GM19043 (cell line): ENCODE measurements around the gene SMIM12.
A peak's percentile ranks its signal among the peaks of the same experiment; 100 is the strongest.

Source experiments
- ATAC-seq: cut with Tn5 transposase; IDR thresholded peaks from one replicate; pipeline ENCODE4 v1.9.1; 2021; ENCODE audit warnings: low read depth; ENCODE audit not compliant: unreplicated experiment

Gene SMIM12

DNA sequence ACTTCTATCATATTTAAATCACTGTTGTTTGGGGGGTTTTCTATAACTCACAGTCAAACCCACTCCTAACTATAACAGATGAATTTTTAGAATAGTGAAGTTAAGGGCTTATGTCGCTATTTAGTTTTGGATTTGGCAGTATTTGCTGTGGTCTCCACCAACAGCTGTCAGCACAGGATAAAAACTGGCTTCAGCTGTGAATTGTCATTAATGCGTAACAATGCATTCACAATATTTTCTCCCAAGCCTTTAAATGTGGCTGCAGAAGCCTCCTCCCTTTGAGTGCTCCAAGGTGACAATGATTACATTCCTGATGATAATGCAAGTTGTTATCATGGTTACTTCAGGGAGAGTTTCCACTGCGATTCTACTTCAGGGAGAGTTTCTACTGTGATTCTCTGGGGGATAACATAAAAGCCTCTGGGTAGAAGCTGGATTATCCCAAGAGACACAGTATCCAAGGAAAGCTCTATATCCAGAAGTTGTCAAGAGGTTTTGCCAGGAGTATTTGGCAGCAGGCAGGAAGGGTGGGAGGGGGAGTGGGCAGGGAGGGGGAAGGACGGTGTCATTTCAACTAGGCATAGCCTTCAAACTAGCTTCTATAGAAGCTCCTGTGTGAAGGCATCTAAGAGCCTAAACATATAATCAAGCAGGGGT, 14.9 kb upstream of the SMIM12 start:
- no peak for ATAC-seq

DNA sequence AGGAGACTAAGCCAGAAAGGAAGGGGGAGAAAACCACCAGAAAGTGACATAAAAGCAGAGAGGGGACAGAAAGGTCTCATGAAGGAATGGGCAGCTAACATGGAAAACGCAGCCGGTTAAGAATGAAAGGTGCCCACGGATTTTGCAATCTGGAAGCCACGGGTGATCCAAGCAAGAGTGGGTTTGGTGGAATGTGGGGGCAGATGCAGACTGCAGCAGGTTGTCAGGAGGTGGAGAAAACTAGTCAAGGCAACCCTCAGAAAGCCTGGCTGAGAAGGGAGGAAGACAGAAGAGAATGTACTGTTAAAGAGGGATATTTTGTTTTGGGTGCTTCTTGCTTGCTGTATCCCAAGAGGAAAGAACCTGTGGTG, 12.6 kb upstream of the SMIM12 start:
- ATAC-seq: no peak

DNA sequence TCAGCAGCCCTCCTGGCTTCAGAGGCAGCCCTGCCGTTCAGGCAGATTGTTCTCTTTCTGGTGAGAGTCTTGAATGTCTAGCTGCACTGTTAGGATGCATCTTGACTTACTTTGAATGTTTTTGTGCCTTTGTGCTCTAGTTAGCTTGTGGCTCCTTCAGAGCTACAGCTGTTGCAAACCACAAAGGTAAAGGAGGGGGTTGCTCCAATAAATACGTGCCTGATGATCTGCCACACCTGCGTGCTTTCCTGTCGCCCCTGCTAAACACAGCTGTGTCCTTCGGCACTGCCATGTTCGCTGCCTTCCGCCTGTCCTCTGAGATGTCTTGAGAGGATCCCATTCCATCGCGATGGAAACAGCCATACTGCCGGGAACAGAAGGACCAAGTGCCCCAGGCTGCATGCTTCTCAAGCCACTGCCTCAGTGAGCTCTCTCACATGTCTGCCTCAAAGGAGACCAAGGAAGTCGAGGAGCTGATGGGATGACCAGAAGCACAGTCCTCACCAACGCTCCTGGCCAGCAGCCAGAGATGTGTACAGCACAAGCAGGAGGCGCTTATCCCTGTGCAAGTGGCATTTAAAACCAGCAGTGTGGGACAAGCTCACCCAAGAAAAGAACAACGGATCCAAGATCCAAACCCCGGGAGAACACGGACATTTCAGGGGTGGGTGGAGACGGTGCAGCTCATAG, 12.0 kb upstream of the SMIM12 start:
- no peak for ATAC-seq

DNA sequence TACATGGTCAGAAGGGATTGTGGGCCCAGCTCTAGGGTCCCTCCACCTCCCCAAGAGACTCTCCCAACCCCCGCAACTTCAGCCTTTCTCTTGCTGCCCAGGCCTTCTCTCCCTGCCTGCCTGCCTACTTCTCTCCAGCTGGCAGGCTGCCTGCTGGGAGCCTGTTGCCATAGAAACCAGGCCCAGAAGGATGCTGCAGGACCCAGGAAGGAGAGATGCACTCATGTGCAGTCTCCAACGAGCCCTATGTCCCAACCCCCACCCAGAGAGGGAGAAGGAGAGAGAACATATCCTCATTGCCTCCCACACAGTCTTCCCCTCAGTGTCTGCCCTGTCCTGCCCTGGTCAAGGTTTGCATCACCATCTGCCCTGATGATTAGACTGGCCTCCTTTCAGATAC, 10.8 kb upstream of the SMIM12 start:
- no peak for ATAC-seq

DNA sequence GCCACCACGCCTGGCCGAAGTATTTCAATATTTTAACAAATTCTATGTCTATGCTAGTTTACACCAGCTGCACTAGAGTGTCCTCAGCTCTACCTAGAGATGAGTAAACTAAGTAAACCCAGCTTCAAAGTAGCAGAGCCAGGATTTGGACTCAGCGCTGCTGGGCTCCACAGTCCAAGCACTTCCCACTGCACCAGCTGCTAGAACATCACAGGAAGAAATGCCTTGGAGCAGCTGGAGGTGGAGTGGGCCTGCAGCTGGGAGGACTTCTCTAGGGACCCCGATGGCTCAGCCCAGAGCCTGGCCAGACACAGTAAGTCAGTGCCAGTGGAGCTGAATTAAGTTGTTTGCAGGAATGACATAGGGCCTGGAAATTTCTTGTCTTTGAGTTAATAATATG, 10.2 kb upstream of the SMIM12 start:
- no peak for ATAC-seq

DNA sequence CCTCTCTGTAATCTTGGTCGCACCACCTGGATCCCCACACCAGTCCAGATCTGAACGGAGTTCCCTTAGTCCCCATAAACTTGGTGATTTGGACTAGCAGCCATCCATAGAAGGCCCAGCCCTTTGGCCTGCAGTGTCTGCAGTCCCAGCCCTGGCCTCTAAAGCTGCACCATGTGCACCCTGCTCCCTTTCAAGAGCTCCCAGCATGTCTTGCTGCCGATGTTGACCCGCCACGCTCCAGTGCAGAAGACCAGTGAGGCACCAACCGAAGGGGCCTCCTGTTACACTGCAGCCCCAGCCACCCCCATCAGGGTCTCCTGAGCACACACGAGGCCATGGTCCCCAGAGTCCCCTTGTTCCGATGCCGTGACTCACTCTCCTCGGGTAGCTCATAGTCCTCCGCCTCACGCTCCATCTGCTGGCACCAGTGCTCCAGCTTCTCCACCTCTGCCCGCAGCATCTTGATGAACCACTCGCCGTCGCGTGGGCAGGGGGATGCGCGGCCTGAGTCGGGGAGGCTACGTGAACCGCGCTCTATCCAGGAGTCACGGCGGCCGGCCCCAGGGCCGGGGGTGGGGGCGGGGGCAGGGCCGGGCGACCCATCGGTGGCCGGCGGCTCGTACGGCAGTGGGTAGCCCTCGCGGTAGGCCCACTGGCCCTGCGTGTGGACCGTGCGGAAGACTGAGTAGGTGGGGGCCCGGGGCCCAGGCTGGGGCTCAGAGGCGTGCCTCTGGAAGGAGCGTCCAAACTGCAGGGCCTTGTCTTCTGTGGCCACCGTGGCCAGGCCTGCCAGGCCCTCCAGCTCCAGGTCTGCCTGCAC, 8.9 kb upstream of the SMIM12 start:
- no peak for ATAC-seq

DNA sequence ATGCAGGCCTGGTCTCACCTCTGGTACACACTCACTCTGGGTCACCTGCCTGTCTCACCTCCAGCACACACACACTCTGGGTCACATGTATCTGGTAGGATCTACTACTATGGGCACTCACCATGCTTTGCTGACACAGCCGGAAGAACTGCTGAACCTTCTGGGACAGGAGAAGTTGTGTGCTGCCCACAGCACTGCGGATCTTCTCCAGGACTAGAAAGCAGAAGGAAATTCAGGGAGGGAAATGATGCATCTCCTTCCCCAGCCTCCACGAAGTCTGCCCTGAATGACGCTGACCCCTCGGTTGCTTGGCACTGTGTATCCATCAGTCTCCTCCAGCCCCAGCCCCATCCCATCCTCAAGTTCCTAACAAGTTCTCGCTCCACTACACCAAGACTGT, 7.9 kb upstream of the SMIM12 start:
- no peak for ATAC-seq

DNA sequence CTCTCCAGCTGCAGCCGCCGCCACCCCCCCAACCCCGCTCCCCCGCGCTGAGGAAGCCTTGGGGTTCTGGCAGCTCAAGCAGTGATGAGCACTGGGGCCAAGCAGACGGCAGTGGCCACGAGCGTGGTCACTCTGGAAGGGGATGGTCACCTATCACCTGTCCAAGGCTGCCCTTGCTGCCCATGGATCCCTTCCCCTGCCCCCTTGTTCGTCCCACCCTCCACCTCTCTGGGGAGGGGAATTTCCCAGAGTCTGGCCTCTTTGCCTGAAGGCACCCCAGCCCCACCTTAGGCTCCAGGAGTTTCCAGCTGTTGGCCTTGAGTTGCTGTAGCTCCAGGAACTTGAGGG, 7.2 kb upstream of the SMIM12 start:
- no peak for ATAC-seq

DNA sequence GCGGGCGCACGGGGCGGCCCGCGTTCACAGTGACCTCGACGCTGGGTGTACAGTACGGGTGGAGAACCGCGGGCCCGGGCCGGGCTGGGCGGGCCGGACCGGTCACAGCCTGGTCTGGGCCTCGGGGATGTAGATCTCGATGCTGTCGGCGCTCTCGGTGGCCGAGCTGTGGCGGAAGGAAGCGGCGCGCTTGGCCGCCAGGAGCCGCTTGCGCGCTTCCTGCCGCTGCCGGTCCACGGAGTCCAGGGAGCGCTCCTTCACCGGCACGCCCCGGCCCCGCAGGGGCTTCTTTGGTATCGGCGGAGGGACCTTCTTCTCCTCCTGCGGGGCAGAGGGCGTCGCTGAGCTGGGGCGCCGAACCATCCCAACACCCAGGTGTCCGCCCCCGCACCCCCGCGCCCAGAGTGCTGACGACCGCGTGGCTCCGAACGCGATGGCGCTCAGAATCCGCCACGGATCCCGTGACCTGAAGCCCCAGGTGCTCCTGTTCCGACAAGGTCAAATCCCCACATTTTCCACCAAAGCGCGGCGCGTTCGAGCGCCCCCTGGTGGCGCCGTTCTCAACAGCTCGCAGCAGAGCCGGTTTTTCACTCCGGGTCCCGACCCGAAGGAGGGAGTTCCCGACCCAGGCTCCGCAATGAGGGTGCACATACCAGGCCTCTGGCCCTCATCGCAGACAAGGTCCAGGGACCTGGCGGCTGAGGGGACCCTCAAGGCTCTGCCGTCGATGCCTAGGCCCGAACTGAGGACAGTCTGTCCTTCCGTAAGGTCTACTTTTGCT, 6.6 kb upstream of the SMIM12 start:
- ATAC-seq: peak; percentile 62

DNA sequence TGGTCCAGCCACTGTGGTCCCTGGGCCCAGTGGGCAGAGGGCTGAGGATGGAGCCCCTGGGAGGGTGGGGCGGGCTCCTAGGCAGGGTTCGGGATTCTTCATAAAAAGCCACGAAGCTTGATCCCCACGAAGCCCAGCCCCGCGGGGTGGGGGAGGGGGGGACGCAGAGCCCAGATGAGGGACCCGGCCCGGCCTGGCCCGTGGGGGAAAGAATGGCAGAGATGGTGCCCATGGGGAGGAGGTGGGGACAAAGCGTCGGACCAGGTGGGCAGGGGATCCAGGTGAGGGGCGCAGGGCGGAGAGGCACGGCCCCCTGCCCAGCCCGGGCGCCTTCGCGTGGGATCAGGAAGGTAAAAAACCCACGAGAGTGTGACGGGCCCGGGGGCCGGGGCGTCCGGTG, 6.0 kb upstream of the SMIM12 start:
- ATAC-seq: peak; percentile 7

DNA sequence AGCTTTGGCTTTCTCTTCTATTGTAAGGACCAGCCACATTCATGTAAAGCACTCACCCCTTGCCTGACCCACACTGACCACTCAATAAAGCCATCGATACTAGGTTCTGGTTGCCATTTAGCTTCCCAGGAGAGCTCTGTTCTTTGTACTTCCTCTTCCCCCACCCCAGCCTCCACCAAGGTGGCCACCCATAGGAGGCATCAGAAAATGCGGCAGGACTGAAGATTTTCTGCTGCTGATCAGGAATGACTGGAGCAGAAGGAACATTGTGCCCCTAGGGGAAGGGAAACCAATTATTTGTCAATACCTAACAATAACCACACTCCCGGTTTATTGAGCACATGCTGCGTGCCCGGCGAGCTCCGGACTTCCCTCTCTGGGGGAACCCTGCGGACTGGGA, 5.2 kb upstream of the SMIM12 start:
- ATAC-seq: no peak

DNA sequence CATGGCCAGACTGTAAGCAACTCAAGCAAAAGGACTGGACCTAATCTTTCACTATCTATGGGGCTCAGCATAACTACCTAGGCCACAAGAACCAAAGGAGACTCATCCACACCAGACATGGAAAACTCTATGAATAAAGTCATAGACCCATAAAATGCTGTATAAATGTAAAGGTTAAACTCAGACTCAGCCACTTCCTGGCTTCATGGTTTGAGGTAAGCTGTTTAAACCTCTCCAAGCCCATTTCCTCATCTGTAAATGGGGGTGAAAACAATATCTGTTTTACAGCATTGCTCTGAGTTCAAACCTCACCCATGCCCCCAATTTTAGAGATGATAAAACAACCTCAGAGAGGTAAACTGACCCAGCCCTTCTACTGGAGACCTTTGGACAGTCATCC, 4.0 kb upstream of the SMIM12 start:
- ATAC-seq: no peak

DNA sequence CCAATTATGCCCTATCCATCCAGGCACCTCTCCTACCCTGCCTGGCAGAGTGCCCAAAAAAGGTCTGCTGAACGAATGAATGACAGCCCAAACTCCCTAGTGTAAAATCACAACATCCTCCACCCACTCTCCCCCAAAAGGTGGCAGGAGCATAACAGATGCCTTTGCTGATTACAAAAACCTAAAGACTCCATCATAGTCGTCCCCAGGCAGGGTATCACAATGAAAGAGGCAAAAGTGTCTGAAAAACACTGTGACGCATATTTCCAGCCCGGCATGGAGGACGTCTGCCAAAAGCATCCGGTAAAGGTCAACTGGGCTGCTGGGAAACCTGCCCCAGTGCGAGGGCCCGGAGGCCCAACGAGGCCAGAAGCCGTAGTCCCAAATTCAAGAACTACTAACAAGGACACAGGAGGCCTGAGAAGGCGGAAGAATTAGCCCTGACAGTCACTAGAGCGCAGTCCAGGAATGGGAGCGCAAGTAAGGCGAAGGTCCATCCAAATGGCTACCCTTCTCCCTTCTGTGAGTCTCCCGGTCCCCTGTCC, 576 bp downstream of the SMIM12 start:
- ATAC-seq: peak; percentile 8

DNA sequence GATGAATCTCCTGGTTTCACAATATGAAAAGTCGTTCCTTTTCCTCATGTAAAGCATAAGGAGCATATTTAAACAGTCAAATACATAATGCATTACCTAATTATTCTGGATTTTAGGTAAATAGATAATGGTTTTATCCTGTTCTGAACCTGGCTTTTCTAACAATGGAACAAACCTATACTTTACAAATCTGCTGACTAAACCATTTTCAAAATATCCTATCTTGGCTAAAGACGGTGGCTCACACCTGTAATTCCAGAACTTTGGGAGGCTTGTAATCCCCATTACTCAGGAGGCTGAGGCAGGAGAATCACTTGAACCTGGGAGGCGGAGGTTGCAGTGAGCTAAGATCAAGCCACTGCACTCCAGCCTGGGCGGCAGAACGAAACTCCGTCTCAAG, 2.9 kb downstream of the SMIM12 start:
- ATAC-seq: no peak

DNA sequence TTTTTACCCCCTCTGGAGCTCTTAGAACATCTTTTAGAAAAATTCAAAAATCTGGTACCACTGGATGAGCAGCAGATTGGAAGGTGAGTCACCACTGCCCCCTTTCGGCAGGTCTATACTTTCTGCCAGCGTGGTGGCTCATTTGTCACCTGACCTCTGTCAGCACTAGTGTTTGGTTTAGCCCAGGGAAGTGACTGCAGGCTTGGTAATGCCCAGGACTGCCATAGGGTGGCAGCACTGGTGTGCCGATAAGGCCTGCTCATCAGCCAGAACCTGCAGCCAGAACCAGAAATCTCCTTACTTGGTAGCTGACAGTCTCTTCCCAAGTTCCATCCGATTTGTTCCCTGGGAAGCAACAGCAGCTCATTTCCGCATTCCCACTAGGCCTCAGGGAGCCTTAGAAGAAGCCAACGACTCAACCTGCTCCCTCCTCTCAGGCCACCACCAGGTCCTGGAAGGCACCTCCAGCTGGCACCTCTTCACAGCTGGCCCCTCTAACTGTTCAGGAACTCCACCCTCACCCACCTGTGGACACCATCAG, 6.8 kb downstream of the SMIM12 start:
- ATAC-seq: peak; percentile 95

DNA sequence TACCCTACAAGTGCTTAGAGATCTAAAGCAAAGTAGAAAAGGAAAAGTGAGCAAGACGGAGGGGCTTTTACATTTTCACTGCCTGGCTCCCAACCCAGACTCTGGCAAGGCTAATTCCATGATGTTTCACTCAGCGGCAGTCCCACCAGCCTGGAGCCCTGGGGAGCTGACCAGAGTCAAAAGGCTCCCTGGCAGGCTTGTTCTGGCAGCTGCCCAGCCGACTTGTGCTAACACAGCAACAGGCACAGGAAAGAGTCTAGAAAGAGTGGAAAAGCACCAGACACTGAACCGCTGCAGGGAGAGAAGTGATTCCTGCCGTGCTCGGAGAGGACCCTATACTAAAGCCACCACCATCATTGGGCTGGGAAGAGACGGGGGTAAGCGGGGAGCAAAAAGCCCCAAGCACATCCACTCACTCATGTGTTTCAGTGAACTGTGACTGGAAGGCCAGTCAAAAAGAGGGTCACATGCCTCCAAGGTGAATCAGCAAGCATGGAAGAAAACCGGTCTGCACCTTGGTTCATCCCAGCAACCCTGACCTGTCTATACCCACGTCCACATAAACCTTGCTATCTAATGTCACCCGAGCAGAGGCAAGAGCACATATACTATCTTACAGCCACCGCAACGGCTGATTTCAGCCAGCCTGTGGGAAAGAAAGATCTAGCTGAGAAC, 8.0 kb downstream of the SMIM12 start:
- ATAC-seq: no peak

DNA sequence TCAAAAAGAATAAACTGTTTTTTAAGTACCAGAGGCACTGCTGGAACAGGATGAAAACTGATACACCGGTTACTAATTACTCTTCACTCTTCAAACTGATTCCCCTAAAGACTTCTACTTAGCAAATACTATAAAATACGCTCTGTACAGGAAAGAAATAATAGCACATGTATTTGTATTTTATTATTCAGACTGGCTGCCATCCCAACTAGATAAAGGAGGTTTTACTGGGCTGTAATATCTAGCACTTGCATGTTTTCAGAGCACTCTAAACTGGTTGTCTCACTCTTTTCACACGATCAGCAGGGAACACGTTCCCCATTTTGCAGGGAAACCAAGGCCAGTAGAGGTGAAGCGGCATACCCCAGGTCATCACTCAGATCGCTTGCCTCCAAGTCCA, 9.2 kb downstream of the SMIM12 start:
- ATAC-seq: no peak

DNA sequence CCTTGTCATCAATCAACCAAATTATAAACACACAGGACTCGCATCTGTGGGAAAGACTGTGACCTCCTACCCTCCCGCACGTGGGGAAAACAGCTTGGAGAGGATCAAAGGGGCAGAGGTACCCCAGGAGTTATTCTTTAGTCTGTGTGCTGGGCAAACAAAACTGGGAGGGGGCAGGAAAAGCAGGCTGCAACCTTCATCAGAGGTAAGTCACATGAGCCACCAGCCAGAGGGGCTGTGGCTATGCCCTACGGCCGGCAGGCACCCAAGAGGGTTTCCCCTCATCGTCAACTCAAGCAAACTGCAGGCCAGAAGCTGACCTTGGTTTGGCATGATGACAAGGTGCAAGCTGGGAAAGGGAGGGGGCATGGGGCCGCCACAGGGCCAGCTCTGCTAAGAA, 12.5 kb downstream of the SMIM12 start:
- ATAC-seq: no peak

DNA sequence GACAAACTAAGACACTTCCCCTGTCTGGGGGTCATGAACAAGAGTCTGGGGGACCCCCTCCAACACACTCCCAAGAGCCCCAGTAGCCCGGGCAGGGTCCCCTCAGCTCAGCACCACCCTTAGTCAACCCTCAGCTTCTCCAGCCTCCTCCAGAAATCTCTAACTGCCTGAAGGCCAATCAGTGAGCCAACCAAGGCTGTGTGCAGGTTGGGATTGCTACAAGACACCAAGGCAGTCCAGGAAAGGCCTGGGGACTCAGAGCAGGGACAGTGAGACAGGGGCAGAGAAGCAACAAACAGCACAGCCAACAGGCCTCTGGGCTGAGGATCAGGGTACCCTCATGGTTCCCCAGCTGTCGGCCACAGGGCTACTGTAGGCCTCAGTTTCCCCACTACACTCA, 13.3 kb downstream of the SMIM12 start:
- ATAC-seq: no peak
